ENCODE results near the gene RCAN1.
A peak's percentile ranks its signal among the peaks of the same experiment; 100 is the strongest.

Gene RCAN1

GRCh38 chr21:34615487-34615814, 538 bp upstream of the RCAN1 start:
- H3K4me3 ChIP-seq (ENCODE audit: low read length) = peak overlapping the region; percentile 55
- no peak overlapping the region for H3K27ac ChIP-seq (ENCODE audit: low read depth, low read length)
- H3K4me1 ChIP-seq (ENCODE audit: control insufficient read depth, low read length) = peaks cover 5% of the 10 kb centered on the region; the same call in 1 of the 2 replicates
- no peaks in the 10 kb centered on the region for H3K79me2 ChIP-seq (ENCODE audit: control insufficient read depth, low read length)
- H4K20me1 ChIP-seq (ENCODE audit: control insufficient read depth, insufficient read depth, low read depth, low read length) = no peaks in the 10 kb centered on the region
- H3K4me2 ChIP-seq (ENCODE audit: low read length) = peak overlapping the region; percentile 68
- no peaks in the 10 kb centered on the region for H3F3A ChIP-seq (ENCODE audit: control insufficient read depth, insufficient read depth)
- H3K27me3 ChIP-seq (ENCODE audit: control insufficient read depth, low read length) = peaks cover 28% of the 10 kb centered on the region
- H3K9me3 ChIP-seq (ENCODE audit: control insufficient read depth, insufficient read depth, low read length) = no peaks in the 10 kb centered on the region
- H3K36me3 ChIP-seq (ENCODE audit: control insufficient read depth, low read length) = no peaks in the 10 kb centered on the region
- H3K9me2 ChIP-seq (replicated peaks; ENCODE audit: control insufficient read depth, low read length) = no peaks in the 10 kb centered on the region
- no peak for TF ChIP-seq CTCF (IDR thresholded peaks at IDR 0.05; ENCODE audit: low read depth, low read length, poor library complexity, severe bottlenecking)
- no peak for TF ChIP-seq EZH2phosphoT487 (IDR thresholded peaks at IDR 0.05; ENCODE audit: borderline replicate concordance, low read length)

GRCh38 chr21:34613679-34614627, 960 bp downstream of the RCAN1 start:
- Histone ChIP-seq H3F3A (ENCODE audit: control insufficient read depth, insufficient read depth) (no peaks in the 10 kb centered on the region), H3K4me2 (ENCODE audit: low read length) (peak overlapping the region; percentile 55), H3K27me3 (ENCODE audit: control insufficient read depth, low read length) (peaks cover 34% of the 10 kb centered on the region), H3K4me1 (ENCODE audit: control insufficient read depth, low read length) (peaks cover 5% of the 10 kb centered on the region; the same call in 1 of the 2 replicates), H3K9me3 (ENCODE audit: control insufficient read depth, insufficient read depth, low read length) (no peaks in the 10 kb centered on the region), H3K36me3 (ENCODE audit: control insufficient read depth, low read length) (no peaks in the 10 kb centered on the region), H4K20me1 (ENCODE audit: control insufficient read depth, insufficient read depth, low read depth, low read length) (no peaks in the 10 kb centered on the region), H3K79me2 (ENCODE audit: control insufficient read depth, low read length) (no peaks in the 10 kb centered on the region), H3K4me3 (ENCODE audit: low read length) (peak overlapping the region; percentile 55), H3K9me2 (replicated peaks; ENCODE audit: control insufficient read depth, low read length) (no peaks in the 10 kb centered on the region), H3K27ac (ENCODE audit: low read depth, low read length) (no peak overlapping the region)
- TF ChIP-seq EZH2phosphoT487 (IDR thresholded peaks at IDR 0.05; ENCODE audit: borderline replicate concordance, low read length) (no peak), CTCF (IDR thresholded peaks at IDR 0.05; ENCODE audit: low read depth, low read length, poor library complexity, severe bottlenecking) (no peak)

- Histone ChIP-seq H3K27me3 (ENCODE audit: control insufficient read depth, low read length) (peaks cover 34% of the 10 kb centered on the region), H3F3A (ENCODE audit: control insufficient read depth, insufficient read depth) (no peaks in the 10 kb centered on the region), H3K9me2 (replicated peaks; ENCODE audit: control insufficient read depth, low read length) (no peaks in the 10 kb centered on the region), H3K4me2 (ENCODE audit: low read length) (no peak overlapping the region), H3K9me3 (ENCODE audit: control insufficient read depth, insufficient read depth, low read length) (no peaks in the 10 kb centered on the region), H3K36me3 (ENCODE audit: control insufficient read depth, low read length) (no peaks in the 10 kb centered on the region), H4K20me1 (ENCODE audit: control insufficient read depth, insufficient read depth, low read depth, low read length) (no peaks in the 10 kb centered on the region), H3K27ac (ENCODE audit: low read depth, low read length) (no peak overlapping the region), H3K4me1 (ENCODE audit: control insufficient read depth, low read length) (peaks cover 5% of the 10 kb centered on the region; the same call in 1 of the 2 replicates), H3K4me3 (ENCODE audit: low read length) (no peak overlapping the region), H3K79me2 (ENCODE audit: control insufficient read depth, low read length) (no peaks in the 10 kb centered on the region)
- TF ChIP-seq CTCF (IDR thresholded peaks at IDR 0.05; ENCODE audit: low read depth, low read length, poor library complexity, severe bottlenecking) = no peak
Measured at GRCh38 chr21:34612557-34612956, 2.4 kb downstream of the RCAN1 start.
